A549 (cell line): ENCODE data around the gene FMNL2.

Experiments used
- TF ChIP-seq, protein P1 (sequence below): fragments of >200 bp; sonication (Bioruptor Twin); formaldehyde crosslinking; IDR thresholded peaks from 2 replicates; pipeline ENCODE4 v1.6.1; 2016
- TF ChIP-seq, protein P2 (sequence below): fragments of >200 bp; sonication (Bioruptor Twin); formaldehyde crosslinking; IDR thresholded peaks from 3 replicates; pipeline ENCODE4 v1.5.1; 2016

GRCh38 chr2:152352616-152353015 lies 17.6 kb downstream of the FMNL2 start:
- TF ChIP-seq, protein P1, sequence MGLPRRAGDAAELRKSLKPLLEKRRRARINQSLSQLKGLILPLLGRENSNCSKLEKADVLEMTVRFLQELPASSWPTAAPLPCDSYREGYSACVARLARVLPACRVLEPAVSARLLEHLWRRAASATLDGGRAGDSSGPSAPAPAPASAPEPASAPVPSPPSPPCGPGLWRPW: no peak
- TF ChIP-seq, protein P2, sequence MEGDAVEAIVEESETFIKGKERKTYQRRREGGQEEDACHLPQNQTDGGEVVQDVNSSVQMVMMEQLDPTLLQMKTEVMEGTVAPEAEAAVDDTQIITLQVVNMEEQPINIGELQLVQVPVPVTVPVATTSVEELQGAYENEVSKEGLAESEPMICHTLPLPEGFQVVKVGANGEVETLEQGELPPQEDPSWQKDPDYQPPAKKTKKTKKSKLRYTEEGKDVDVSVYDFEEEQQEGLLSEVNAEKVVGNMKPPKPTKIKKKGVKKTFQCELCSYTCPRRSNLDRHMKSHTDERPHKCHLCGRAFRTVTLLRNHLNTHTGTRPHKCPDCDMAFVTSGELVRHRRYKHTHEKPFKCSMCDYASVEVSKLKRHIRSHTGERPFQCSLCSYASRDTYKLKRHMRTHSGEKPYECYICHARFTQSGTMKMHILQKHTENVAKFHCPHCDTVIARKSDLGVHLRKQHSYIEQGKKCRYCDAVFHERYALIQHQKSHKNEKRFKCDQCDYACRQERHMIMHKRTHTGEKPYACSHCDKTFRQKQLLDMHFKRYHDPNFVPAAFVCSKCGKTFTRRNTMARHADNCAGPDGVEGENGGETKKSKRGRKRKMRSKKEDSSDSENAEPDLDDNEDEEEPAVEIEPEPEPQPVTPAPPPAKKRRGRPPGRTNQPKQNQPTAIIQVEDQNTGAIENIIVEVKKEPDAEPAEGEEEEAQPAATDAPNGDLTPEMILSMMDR: no peak
